MM.1S (cell line): ENCODE data around the gene TENM4.

Experiments
- DNase-seq: peaks from one replicate; pipeline ENCODE4 v3.0.0-alpha.2; 2015
- H2AFZ ChIP-seq: fragments of 300-600 bp; sonication (generic); 2 replicates; pipeline ENCODE4 v1.6.0; 2016; ENCODE audit warnings: antibody characterized with exemption, low read length
- H3F3A ChIP-seq: fragments of 300-600 bp; sonication (generic); 2 replicates; pipeline ENCODE4 v1.6.1; 2016; ENCODE audit warnings: mild to moderate bottlenecking, antibody characterized with exemption, low read length, moderate library complexity, mixed read lengths; ENCODE audit not compliant: insufficient read depth
- H3K27ac ChIP-seq: fragments of 300-600 bp; sonication (generic); 2 replicates; pipeline ENCODE4 v1.5.1; 2016; ENCODE audit warnings: mild to moderate bottlenecking, low read length
- H3K27me3 ChIP-seq: fragments of 300-600 bp; sonication (generic); replicated peaks from 2 replicates; pipeline ENCODE4 v1.6.0; 2016; ENCODE audit warnings: low read length; ENCODE audit not compliant: insufficient read depth
- H3K36me3 ChIP-seq: fragments of 300-600 bp; sonication (generic); replicated peaks from 2 replicates; pipeline ENCODE4 v1.6.1; 2016; ENCODE audit warnings: mild to moderate bottlenecking, low read length, mixed read lengths; ENCODE audit not compliant: insufficient read depth
- H3K4me1 ChIP-seq: fragments of 300-600 bp; sonication (generic); 2 replicates; pipeline ENCODE4 v1.6.1; 2016; ENCODE audit warnings: low read length, mixed read lengths
- H3K4me2 ChIP-seq: fragments of 300-600 bp; sonication (generic); 2 replicates; pipeline ENCODE4 v1.6.0; 2016; ENCODE audit warnings: low read depth, low read length
- H3K4me3 ChIP-seq: fragments of 300-600 bp; sonication (generic); 2 replicates; pipeline ENCODE4 v1.5.1; 2016; ENCODE audit warnings: low read length, mixed read lengths
- H3K79me2 ChIP-seq: fragments of 300-600 bp; sonication (generic); 2 replicates; pipeline ENCODE4 v1.6.1; 2016; ENCODE audit warnings: mixed run types, low read length, mixed read lengths
- H3K9ac ChIP-seq: fragments of 300-600 bp; sonication (generic); 2 replicates; pipeline ENCODE4 v1.6.1; 2016; ENCODE audit warnings: low read length, mixed read lengths
- H3K9me2 ChIP-seq: fragments of 300-600 bp; sonication (generic); replicated peaks from 2 replicates; pipeline ENCODE4 v1.6.1; 2016; ENCODE audit warnings: mild to moderate bottlenecking, low read length, mixed read lengths; ENCODE audit not compliant: insufficient read depth
- H3K9me3 ChIP-seq: fragments of 300-600 bp; sonication (generic); replicated peaks from 2 replicates; pipeline ENCODE4 v1.6.1; 2016; ENCODE audit warnings: mild to moderate bottlenecking, low read length, mixed read lengths; ENCODE audit not compliant: insufficient read depth
- H4K20me1 ChIP-seq: fragments of 300-600 bp; sonication (generic); 2 replicates; pipeline ENCODE4 v1.6.1; 2016; ENCODE audit warnings: mild to moderate bottlenecking, low read length, moderate library complexity, mixed read lengths; ENCODE audit not compliant: insufficient read depth
- CTCF ChIP-seq: fragments of 300-600 bp; sonication (generic); IDR thresholded peaks from 2 replicates; pipeline ENCODE4 v1.5.1; 2016; ENCODE audit warnings: antibody characterized with exemption, low read length, mixed read lengths
- EZH2 ChIP-seq: fragments of 300-600 bp; sonication (generic); optimal IDR thresholded peaks from 2 replicates; pipeline ENCODE3; 2017; ENCODE audit warnings: low read depth, mild to moderate bottlenecking, antibody characterized with exemption, low read length, mixed read lengths
- EZH2phosphoT487 ChIP-seq: fragments of 300-600 bp; sonication (generic); IDR thresholded peaks from 2 replicates; pipeline ENCODE4 v1.6.1; 2018; ENCODE audit warnings: antibody characterized with exemption, low read length

Gene TENM4

GRCh38 chr11:78647986-78648875, 792.6 kb downstream of the TENM4 start:
- no peak overlapping the region for H2AFZ ChIP-seq
- H3K79me2 ChIP-seq, result no peaks in the 10 kb centered on the region
- H3K27me3 ChIP-seq, result no peaks in the 10 kb centered on the region
- no peak for TF ChIP-seq EZH2phosphoT487
- no peak for TF ChIP-seq CTCF
- no peak for TF ChIP-seq EZH2
- no peak for DNase-seq
- H3K4me2 ChIP-seq, result no peak overlapping the region
- no peaks in the 10 kb centered on the region for H4K20me1 ChIP-seq
- H3K9ac ChIP-seq, result no peak overlapping the region
- no peak overlapping the region for H3K4me3 ChIP-seq
- no peaks in the 10 kb centered on the region for H3F3A ChIP-seq
- no peaks in the 10 kb centered on the region for H3K4me1 ChIP-seq
- no peaks in the 10 kb centered on the region for H3K9me3 ChIP-seq
- no peak overlapping the region for H3K27ac ChIP-seq
- H3K9me2 ChIP-seq, result no peaks in the 10 kb centered on the region
- no peaks in the 10 kb centered on the region for H3K36me3 ChIP-seq

GRCh38 chr11:78647266-78647915, 793.4 kb downstream of the TENM4 start:
- Histone ChIP-seq H3K27ac (no peak overlapping the region), H3K9me2 (no peaks in the 10 kb centered on the region), H4K20me1 (no peaks in the 10 kb centered on the region), H3K79me2 (no peaks in the 10 kb centered on the region), H3F3A (no peaks in the 10 kb centered on the region), H3K4me3 (no peak overlapping the region), H3K9me3 (no peaks in the 10 kb centered on the region), H3K4me2 (no peak overlapping the region), H2AFZ (no peak overlapping the region), H3K36me3 (no peaks in the 10 kb centered on the region), H3K4me1 (no peaks in the 10 kb centered on the region), H3K27me3 (no peaks in the 10 kb centered on the region), H3K9ac (no peak overlapping the region)
- DNase-seq, result no peak
- TF ChIP-seq EZH2 (no peak), CTCF (no peak), EZH2phosphoT487 (no peak)

GRCh38 chr11:78646564-78647185, 794.2 kb downstream of the TENM4 start:
- H4K20me1 ChIP-seq, result no peaks in the 10 kb centered on the region
- H3K4me2 ChIP-seq, result no peak overlapping the region
- H3K27ac ChIP-seq, result no peak overlapping the region
- no peaks in the 10 kb centered on the region for H3K36me3 ChIP-seq
- DNase-seq, result peak; percentile 77
- no peak overlapping the region for H3K4me3 ChIP-seq
- H3K9ac ChIP-seq, result no peak overlapping the region
- no peaks in the 10 kb centered on the region for H3K79me2 ChIP-seq
- H3K27me3 ChIP-seq, result no peaks in the 10 kb centered on the region
- no peaks in the 10 kb centered on the region for H3K9me2 ChIP-seq
- H3K9me3 ChIP-seq, result no peaks in the 10 kb centered on the region
- H2AFZ ChIP-seq, result no peak overlapping the region
- no peaks in the 10 kb centered on the region for H3K4me1 ChIP-seq
- TF ChIP-seq EZH2 (no peak), CTCF (peak; percentile 91)
- H3F3A ChIP-seq, result no peaks in the 10 kb centered on the region
